ENCODE measurements around the gene CMKLR1. TPM values are rescaled to one million over a fixed set of nuclear protein-coding genes. Genes with fewer than 3 reads are reported as not detected.

CMKLR1 gene
- total RNA-seq, 1 donor from 2014 or later, result 47.5 TPM

GRCh38 chr12:108349278-108349688, 10.2 kb upstream of the CMKLR1 start:
- H3K27ac Mint-ChIP-seq (ENCODE audit: unreplicated experiment), result peak overlapping the region; percentile 75
- H3K36me3 Mint-ChIP-seq (ENCODE audit: unreplicated experiment), result no peaks in the 10 kb centered on the region
- DNase-seq (ENCODE audit: extremely low spot score, unreplicated experiment), result no peak
- H3K9me3 Mint-ChIP-seq (ENCODE audit: unreplicated experiment), result no peaks in the 10 kb centered on the region
- H3K4me3 Mint-ChIP-seq (ENCODE audit: unreplicated experiment), result no peak overlapping the region
- no peak for TF ChIP-seq CTCF (IDR thresholded peaks at IDR 0.05)
- H3K4me1 Mint-ChIP-seq (ENCODE audit: unreplicated experiment), result peaks cover 13% of the 10 kb centered on the region
- H3K27me3 Mint-ChIP-seq (ENCODE audit: unreplicated experiment), result peaks cover 3% of the 10 kb centered on the region

GRCh38 chr12:108348842-108349241, 9.7 kb upstream of the CMKLR1 start:
- peaks cover 13% of the 10 kb centered on the region for H3K4me1 Mint-ChIP-seq (ENCODE audit: unreplicated experiment)
- no peak for TF ChIP-seq CTCF (IDR thresholded peaks at IDR 0.05)
- H3K27ac Mint-ChIP-seq (ENCODE audit: unreplicated experiment), result peak overlapping the region; percentile 75
- no peak for DNase-seq (ENCODE audit: extremely low spot score, unreplicated experiment)
- H3K27me3 Mint-ChIP-seq (ENCODE audit: unreplicated experiment), result peaks cover 3% of the 10 kb centered on the region
- H3K36me3 Mint-ChIP-seq (ENCODE audit: unreplicated experiment), result no peaks in the 10 kb centered on the region
- H3K4me3 Mint-ChIP-seq (ENCODE audit: unreplicated experiment), result no peak overlapping the region
- no peaks in the 10 kb centered on the region for H3K9me3 Mint-ChIP-seq (ENCODE audit: unreplicated experiment)

- Mint-ChIP-seq H3K9me3 (ENCODE audit: unreplicated experiment) (no peaks in the 10 kb centered on the region), H3K4me3 (ENCODE audit: unreplicated experiment) (no peak overlapping the region), H3K27me3 (ENCODE audit: unreplicated experiment) (no peaks in the 10 kb centered on the region), H3K36me3 (ENCODE audit: unreplicated experiment) (no peaks in the 10 kb centered on the region), H3K4me1 (ENCODE audit: unreplicated experiment) (peaks cover 21% of the 10 kb centered on the region), H3K27ac (ENCODE audit: unreplicated experiment) (no peak overlapping the region)
- TF ChIP-seq CTCF (IDR thresholded peaks at IDR 0.05), result no peak
- DNase-seq (ENCODE audit: extremely low spot score, unreplicated experiment), result no peak
These were observed 7.9 kb upstream of the CMKLR1 start for GRCh38 chr12:108346727-108347710.

- Mint-ChIP-seq H3K4me3 (ENCODE audit: unreplicated experiment) (no peak overlapping the region), H3K36me3 (ENCODE audit: unreplicated experiment) (no peaks in the 10 kb centered on the region), H3K27ac (ENCODE audit: unreplicated experiment) (no peak overlapping the region), H3K27me3 (ENCODE audit: unreplicated experiment) (no peaks in the 10 kb centered on the region), H3K4me1 (ENCODE audit: unreplicated experiment) (peaks cover 28% of the 10 kb centered on the region), H3K9me3 (ENCODE audit: unreplicated experiment) (no peaks in the 10 kb centered on the region)
- no peak for DNase-seq (ENCODE audit: extremely low spot score, unreplicated experiment)
- TF ChIP-seq CTCF (IDR thresholded peaks at IDR 0.05), result no peak
These were observed 6.9 kb upstream of the CMKLR1 start for GRCh38 chr12:108345716-108346633.
